Measurements from ENCODE around the gene FUT2. TPM values are rescaled to one million over a fixed set of nuclear protein-coding genes. Genes with fewer than 3 reads are reported as not detected.

FUT2 gene
- total and polyA plus RNA-seq, 2 donors (not counting 1 experiment from before 2014, with no cell fraction given), result under 0.01 TPM; not detected in 1

- Histone ChIP-seq H3K4me3 (replicated peaks in 1 of 4; ENCODE audit: control extremely low read depth in 1 of 4, insufficient read depth in 1 of 4, low read depth in 3 of 4, low read length in 4 of 4) (peak overlapping the region; percentile 64 to 73 (median 68)), H3K27ac (ENCODE audit: insufficient read depth, low read length) (peak overlapping the region; percentile 88), H3K79me2 (ENCODE audit: control insufficient read depth, insufficient read depth, low read length) (no peaks in the 10 kb centered on the region), H3K36me3 (ENCODE audit: control insufficient read depth, insufficient read depth, low read length) (no peaks in the 10 kb centered on the region), H3K9me3 (ENCODE audit: control insufficient read depth, insufficient read depth, low read depth, low read length) (no peaks in the 10 kb centered on the region), H3K9ac (ENCODE audit: insufficient read depth, low read length) (peak overlapping the region; percentile 71), H4K20me1 (ENCODE audit: control insufficient read depth, extremely low read depth, insufficient read depth, low read length) (no peaks in the 10 kb centered on the region), H3K4me2 (ENCODE audit: extremely low read depth, insufficient read depth, low read length) (peak overlapping the region; percentile 80), H3K27me3 (ENCODE audit: control insufficient read depth, insufficient read depth, low read length) (no peaks in the 10 kb centered on the region), H2AFZ (ENCODE audit: low read length) (peak overlapping the region; percentile 94), H3K4me1 (ENCODE audit: control insufficient read depth, extremely low read depth, insufficient read depth, low read length) (peaks cover 6% of the 10 kb centered on the region)
- peak; percentile 99 for DNase-seq (ENCODE audit: low read depth in 2 of 2)
- TF ChIP-seq CTCF (conservative IDR thresholded peaks at IDR 0.05 in 1 of 2, IDR thresholded peaks at IDR 0.05 in 1 of 2; ENCODE audit: low read depth in 1 of 2, low read length in 2 of 2) (no peak), EZH2 (IDR thresholded peaks at IDR 0.05; ENCODE audit: low read length, missing control alignments) (no peak)
Observed at GRCh38 chr19:48720613-48721296, 25.0 kb downstream of the FUT2 start.

GRCh38 chr19:48722196-48722708 is 26.5 kb downstream of the FUT2 start:
- H3K9ac ChIP-seq (ENCODE audit: insufficient read depth, low read length), result no peak overlapping the region
- H3K4me3 ChIP-seq (replicated peaks in 1 of 4; ENCODE audit: control extremely low read depth in 1 of 4, insufficient read depth in 1 of 4, low read depth in 3 of 4, low read length in 4 of 4), result no peak overlapping the region
- no peaks in the 10 kb centered on the region for H3K27me3 ChIP-seq (ENCODE audit: control insufficient read depth, insufficient read depth, low read length)
- H2AFZ ChIP-seq (ENCODE audit: low read length), result no peak overlapping the region
- no peaks in the 10 kb centered on the region for H3K9me3 ChIP-seq (ENCODE audit: control insufficient read depth, insufficient read depth, low read depth, low read length)
- H3K4me2 ChIP-seq (ENCODE audit: extremely low read depth, insufficient read depth, low read length), result no peak overlapping the region
- no peaks in the 10 kb centered on the region for H3K79me2 ChIP-seq (ENCODE audit: control insufficient read depth, insufficient read depth, low read length)
- no peaks in the 10 kb centered on the region for H3K36me3 ChIP-seq (ENCODE audit: control insufficient read depth, insufficient read depth, low read length)
- no peak for DNase-seq (ENCODE audit: low read depth in 2 of 2)
- no peaks in the 10 kb centered on the region for H4K20me1 ChIP-seq (ENCODE audit: control insufficient read depth, extremely low read depth, insufficient read depth, low read length)
- peaks cover 2% of the 10 kb centered on the region for H3K4me1 ChIP-seq (ENCODE audit: control insufficient read depth, extremely low read depth, insufficient read depth, low read length)
- no peak overlapping the region for H3K27ac ChIP-seq (ENCODE audit: insufficient read depth, low read length)
- no peak for TF ChIP-seq CTCF (conservative IDR thresholded peaks at IDR 0.05 in 1 of 2, IDR thresholded peaks at IDR 0.05 in 1 of 2; ENCODE audit: low read depth in 1 of 2, low read length in 2 of 2)
- TF ChIP-seq EZH2 (IDR thresholded peaks at IDR 0.05; ENCODE audit: low read length, missing control alignments), result no peak

GRCh38 chr19:48724796-48725753 is 29.3 kb downstream of the FUT2 start:
- no peaks in the 10 kb centered on the region for H3K36me3 ChIP-seq (ENCODE audit: control insufficient read depth, insufficient read depth, low read length)
- no peaks in the 10 kb centered on the region for H3K27me3 ChIP-seq (ENCODE audit: control insufficient read depth, insufficient read depth, low read length)
- H3K4me2 ChIP-seq (ENCODE audit: extremely low read depth, insufficient read depth, low read length), result no peak overlapping the region
- H4K20me1 ChIP-seq (ENCODE audit: control insufficient read depth, extremely low read depth, insufficient read depth, low read length), result no peaks in the 10 kb centered on the region
- H3K79me2 ChIP-seq (ENCODE audit: control insufficient read depth, insufficient read depth, low read length), result no peaks in the 10 kb centered on the region
- peak; percentile 81 to 93 for DNase-seq (ENCODE audit: low read depth in 2 of 2)
- H3K9me3 ChIP-seq (ENCODE audit: control insufficient read depth, insufficient read depth, low read depth, low read length), result no peaks in the 10 kb centered on the region
- no peak overlapping the region for H3K4me3 ChIP-seq (replicated peaks in 1 of 4; ENCODE audit: control extremely low read depth in 1 of 4, insufficient read depth in 1 of 4, low read depth in 3 of 4, low read length in 4 of 4)
- no peak for TF ChIP-seq EZH2 (IDR thresholded peaks at IDR 0.05; ENCODE audit: low read length, missing control alignments)
- no peak for TF ChIP-seq CTCF (conservative IDR thresholded peaks at IDR 0.05 in 1 of 2, IDR thresholded peaks at IDR 0.05 in 1 of 2; ENCODE audit: low read depth in 1 of 2, low read length in 2 of 2)
- peak overlapping the region; percentile 94 for H2AFZ ChIP-seq (ENCODE audit: low read length)
- peak overlapping the region; percentile 75 for H3K27ac ChIP-seq (ENCODE audit: insufficient read depth, low read length)
- H3K9ac ChIP-seq (ENCODE audit: insufficient read depth, low read length), result no peak overlapping the region
- peaks cover 2% of the 10 kb centered on the region for H3K4me1 ChIP-seq (ENCODE audit: control insufficient read depth, extremely low read depth, insufficient read depth, low read length)
